SU-DHL-6 (cell line): ENCODE measurements around the gene PODXL2.

Experiments
- H2AFZ ChIP-seq: fragments of 200-600 bp; sonication (generic); 2 replicates; pipeline ENCODE4 v1.6.1; 2014; ENCODE audit warnings: low read depth, mild to moderate bottlenecking, moderate library complexity, mixed read lengths, antibody characterized with exemption, low read length; ENCODE audit not compliant: severe bottlenecking
- H3F3A ChIP-seq: fragments of 200-600 bp; shearing (Covaris generic); 2 replicates; pipeline ENCODE4 v1.6.0; 2016; ENCODE audit warnings: antibody characterized with exemption, mild to moderate bottlenecking; ENCODE audit not compliant: insufficient read depth
- H3K27ac ChIP-seq: fragments of 200-600 bp; sonication (generic); 2 replicates; pipeline ENCODE4 v1.5.1; 2016; ENCODE audit warnings: low read depth, mild to moderate bottlenecking, low read length, moderate library complexity, mixed read lengths
- H3K27me3 ChIP-seq: fragments of 200-600 bp; sonication (generic), shearing (Covaris generic); 2 replicates; pipeline ENCODE4 v1.6.0; 2014; ENCODE audit warnings: mild to moderate bottlenecking, low read length
- H3K36me3 ChIP-seq: fragments of 200-600 bp; sonication (generic); 2 replicates; pipeline ENCODE4 v1.6.1; 2014; ENCODE audit warnings: mild to moderate bottlenecking, low read length, mixed read lengths
- H3K4me2 ChIP-seq: fragments of 300-600, 200-600 bp; shearing (Covaris generic), sonication (generic); 2 replicates; pipeline ENCODE4 v1.6.0; 2014; ENCODE audit warnings: low read length, low read depth, mild to moderate bottlenecking; ENCODE audit not compliant: poor library complexity, severe bottlenecking
- H3K4me3 ChIP-seq: fragments of 200-600 bp; sonication (generic); 2 replicates; pipeline ENCODE4 v1.5.1; 2014; ENCODE audit warnings: antibody characterized with exemption, low read length, mild to moderate bottlenecking, mixed read lengths; ENCODE audit not compliant: insufficient read depth, poor library complexity, severe bottlenecking
- H3K79me2 ChIP-seq: fragments of 200-600 bp; sonication (generic); 2 replicates; pipeline ENCODE4 v1.6.1; 2014; ENCODE audit warnings: mild to moderate bottlenecking, low read length, moderate library complexity; ENCODE audit not compliant: insufficient read depth
- H3K9ac ChIP-seq: fragments of 200-600 bp; sonication (generic); 2 replicates; pipeline ENCODE4 v1.7.0; 2014; ENCODE audit warnings: mild to moderate bottlenecking, low read length
- H3K9me2 ChIP-seq: fragments of 200-600 bp; sonication (generic); replicated peaks from 2 replicates; pipeline ENCODE4 v1.6.1; 2014; ENCODE audit warnings: low read length; ENCODE audit not compliant: insufficient read depth
- H3K9me3 ChIP-seq: fragments of 200-600 bp; sonication (generic); 2 replicates; pipeline ENCODE4 v1.6.1; 2014; ENCODE audit warnings: low read length, mixed read lengths; ENCODE audit not compliant: insufficient read depth
- H4K20me1 ChIP-seq: fragments of 200-600 bp; sonication (generic); 2 replicates; pipeline ENCODE4 v1.6.1; 2014; ENCODE audit warnings: low read depth, mild to moderate bottlenecking, antibody characterized with exemption, low read length, moderate library complexity, mixed read lengths
- CTCF ChIP-seq: fragments of 200-600 bp; sonication (generic); IDR thresholded peaks from one replicate; pipeline ENCODE4 v1.5.1; 2017; ENCODE audit warnings: antibody characterized with exemption, mild to moderate bottlenecking, low read length, moderate library complexity; ENCODE audit not compliant: insufficient read depth, poor library complexity, severe bottlenecking
- EZH2phosphoT487 ChIP-seq: fragments of 200-600 bp; sonication (generic), shearing (Covaris generic); conservative IDR thresholded peaks from 2 replicates; pipeline ENCODE4 v1.6.1; 2018; ENCODE audit warnings: mild to moderate bottlenecking, antibody characterized with exemption, low read length, moderate library complexity, mixed read lengths

Gene PODXL2

GRCh38 chr3:127610105-127610504 lies 18.9 kb upstream of the PODXL2 start:
- Histone ChIP-seq H3K79me2 (peaks cover 8% of the 10 kb centered on the region; the same call in 1 of the 2 replicates), H3K4me2 (no peak overlapping the region), H3K27me3 (no peaks in the 10 kb centered on the region), H3K27ac (no peak overlapping the region), H3K9ac (no peak overlapping the region), H4K20me1 (peaks cover 3% of the 10 kb centered on the region; the same call in 1 of the 2 replicates), H2AFZ (no peak overlapping the region), H3K4me3 (no peak overlapping the region), H3K36me3 (peaks cover 21% of the 10 kb centered on the region), H3K9me3 (no peaks in the 10 kb centered on the region), H3F3A (no peaks in the 10 kb centered on the region), H3K9me2 (no peaks in the 10 kb centered on the region)
- TF ChIP-seq EZH2phosphoT487: no peak
- no peak for TF ChIP-seq CTCF

GRCh38 chr3:127611251-127611650 lies 17.7 kb upstream of the PODXL2 start:
- H3K36me3 ChIP-seq: peaks cover 25% of the 10 kb centered on the region
- no peak overlapping the region for H3K4me2 ChIP-seq
- H3K79me2 ChIP-seq: peaks cover 8% of the 10 kb centered on the region; the same call in 1 of the 2 replicates
- no peak overlapping the region for H3K27ac ChIP-seq
- H3K4me3 ChIP-seq: no peak overlapping the region
- no peak for TF ChIP-seq EZH2phosphoT487
- TF ChIP-seq CTCF: no peak
- H3K9me3 ChIP-seq: no peaks in the 10 kb centered on the region
- no peak overlapping the region for H2AFZ ChIP-seq
- peaks cover 3% of the 10 kb centered on the region; the same call in 1 of the 2 replicates for H4K20me1 ChIP-seq
- no peaks in the 10 kb centered on the region for H3F3A ChIP-seq
- no peak overlapping the region for H3K9ac ChIP-seq
- H3K27me3 ChIP-seq: no peaks in the 10 kb centered on the region
- no peaks in the 10 kb centered on the region for H3K9me2 ChIP-seq

GRCh38 chr3:127612966-127613365 lies 16.0 kb upstream of the PODXL2 start:
- no peak overlapping the region for H3K9ac ChIP-seq
- H3K27me3 ChIP-seq: no peaks in the 10 kb centered on the region
- TF ChIP-seq CTCF (no peak), EZH2phosphoT487 (no peak)
- peaks cover 28% of the 10 kb centered on the region for H3K36me3 ChIP-seq
- no peak overlapping the region for H3K4me2 ChIP-seq
- no peak overlapping the region for H3K4me3 ChIP-seq
- H2AFZ ChIP-seq: no peak overlapping the region
- H3K27ac ChIP-seq: no peak overlapping the region
- no peaks in the 10 kb centered on the region for H3K9me3 ChIP-seq
- H4K20me1 ChIP-seq: peaks cover 3% of the 10 kb centered on the region; the same call in 1 of the 2 replicates
- H3K79me2 ChIP-seq: peaks cover 8% of the 10 kb centered on the region; the same call in 1 of the 2 replicates
- no peaks in the 10 kb centered on the region for H3K9me2 ChIP-seq
- no peaks in the 10 kb centered on the region for H3F3A ChIP-seq
